Activated CD8-positive, alpha-beta memory T cell treated with anti-CD3 and anti-CD28 coated beads for 36 hours (primary cell): ENCODE data around the gene CYP11A1. TPM values are rescaled to one million over a fixed set of nuclear protein-coding genes. Genes with fewer than 3 reads are reported as not detected.

Experiments used
- total RNA-seq, 2 experiments: library from RNA; stranded (reverse); gene quantifications; one replicate each; pipeline ENCODE4 v1.2.3, GENCODE V29; 2021

Gene CYP11A1
- total RNA-seq, 2 experiments from 2014 or later = 0.13 to 0.23 TPM

Other genes with a start within 250 kb of the CYP11A1 start
- not detected for gene ISLR2, start 237.1 kb downstream of the CYP11A1 start, total RNA-seq
- gene ISLR, start 193.9 kb downstream of the CYP11A1 start, total RNA-seq = not detected
- not detected for gene STRA6, start 164.9 kb downstream of the CYP11A1 start, total RNA-seq
- gene CCDC33, start 131.3 kb downstream of the CYP11A1 start, total RNA-seq = not detected
- gene SEMA7A, start 66.3 kb upstream of the CYP11A1 start, total RNA-seq = 100 to 1,000 TPM; 106 to 111 TPM
- gene UBL7, start 93.5 kb upstream of the CYP11A1 start, total RNA-seq = 10 to 100 TPM; 59.8 to 66.6 TPM
- gene ARID3B, start 173.6 kb upstream of the CYP11A1 start, total RNA-seq = 10 to 100 TPM; 34.2 to 34.3 TPM
- 100 to 1,000 TPM; 109 to 112 TPM for gene CLK3, start 248.2 kb upstream of the CYP11A1 start, total RNA-seq